ENCODE measurements around the gene LTBP3. TPM values are rescaled to one million over a fixed set of nuclear protein-coding genes. Genes with fewer than 3 reads are reported as not detected.
A peak's percentile ranks its signal among the peaks of the same experiment; 100 is the strongest.

The LTBP3 gene
- total and polyA plus RNA-seq, 2 of the 13 experiments (the other 11 are each of a cell fraction or from before 2014, with no cell fraction given) = 12.2 to 68.1 TPM

DNA sequence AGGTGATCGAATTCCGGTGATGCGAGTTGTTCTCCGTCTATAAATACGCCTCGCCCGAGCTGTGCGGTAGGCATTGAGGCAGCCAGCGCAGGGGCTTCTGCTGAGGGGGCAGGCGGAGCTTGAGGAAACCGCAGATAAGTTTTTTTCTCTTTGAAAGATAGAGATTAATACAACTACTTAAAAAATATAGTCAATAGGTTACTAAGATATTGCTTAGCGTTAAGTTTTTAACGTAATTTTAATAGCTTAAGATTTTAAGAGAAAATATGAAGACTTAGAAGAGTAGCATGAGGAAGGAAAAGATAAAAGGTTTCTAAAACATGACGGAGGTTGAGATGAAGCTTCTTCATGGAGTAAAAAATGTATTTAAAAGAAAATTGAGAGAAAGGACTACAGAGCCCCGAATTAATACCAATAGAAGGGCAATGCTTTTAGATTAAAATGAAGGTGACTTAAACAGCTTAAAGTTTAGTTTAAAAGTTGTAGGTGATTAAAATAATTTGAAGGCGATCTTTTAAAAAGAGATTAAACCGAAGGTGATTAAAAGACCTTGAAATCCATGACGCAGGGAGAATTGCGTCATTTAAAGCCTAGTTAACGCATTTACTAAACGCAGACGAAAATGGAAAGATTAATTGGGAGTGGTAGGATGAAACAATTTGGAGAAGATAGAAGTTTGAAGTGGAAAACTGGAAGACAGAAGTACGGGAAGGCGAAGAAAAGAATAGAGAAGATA, 59.0 kb downstream of the LTBP3 start, which contains the start of gene MALAT1 (continued):
- TF ChIP-seq TEAD3 (CRISPR knock-in tag; optimal IDR thresholded peaks at IDR 0.05; ENCODE audit: borderline replicate concordance) (peak; percentile 96), BRCA1 (CRISPR knock-in tag; IDR thresholded peaks at IDR 0.05) (no peak), SNAPC2 (CRISPR knock-in tag; IDR thresholded peaks at IDR 0.05) (0 out of 2 replicates have a peak, but pooled peaks have one; percentile 39), RAD51 (IDR thresholded peaks at IDR 0.05; ENCODE audit: borderline replicate concordance) (no peak), ZNF557 (CRISPR knock-in tag; IDR thresholded peaks at IDR 0.05) (no peak), SALL2 (CRISPR knock-in tag; IDR thresholded peaks at IDR 0.05) (no peak), ZNF235 (CRISPR knock-in tag; IDR thresholded peaks at IDR 0.05; ENCODE audit: borderline replicate concordance) (no peak), ZNF484 (CRISPR knock-in tag; IDR thresholded peaks at IDR 0.05; ENCODE audit: borderline replicate concordance, low read depth) (no peak), CC2D1A (CRISPR knock-in tag; IDR thresholded peaks at IDR 0.05) (no peak), PAWR (CRISPR knock-in tag; IDR thresholded peaks at IDR 0.05; ENCODE audit: borderline replicate concordance) (no peak), MEIS1 (CRISPR knock-in tag; IDR thresholded peaks at IDR 0.05; ENCODE audit: borderline replicate concordance) (no peak), PHF8 (CRISPR knock-in tag; IDR thresholded peaks at IDR 0.05) (peak; percentile 71), SAP130 (CRISPR knock-in tag; IDR thresholded peaks at IDR 0.05; ENCODE audit: low read depth) (peak; percentile 95), ZNF564 (CRISPR knock-in tag; IDR thresholded peaks at IDR 0.05) (0 out of 2 replicates have a peak, but pooled peaks have one; percentile 53), MYNN (CRISPR knock-in tag; IDR thresholded peaks at IDR 0.05; ENCODE audit: low read depth) (peak; percentile 52; the same call in 1 of the 2 replicates), ZNF883 (CRISPR knock-in tag; IDR thresholded peaks at IDR 0.05; ENCODE audit: not compliant biosample characterization) (no peak), JARID2 (CRISPR knock-in tag; IDR thresholded peaks at IDR 0.05; ENCODE audit: insufficient replicate concordance) (no peak), ZC3H4 (CRISPR knock-in tag; IDR thresholded peaks at IDR 0.05; ENCODE audit: borderline replicate concordance) (peak; percentile 94), TAF15 (IDR thresholded peaks at IDR 0.05; ENCODE audit: low read depth, low read length, poor library complexity, severe bottlenecking) (no peak)
- TF ChIP-seq, protein P1, sequence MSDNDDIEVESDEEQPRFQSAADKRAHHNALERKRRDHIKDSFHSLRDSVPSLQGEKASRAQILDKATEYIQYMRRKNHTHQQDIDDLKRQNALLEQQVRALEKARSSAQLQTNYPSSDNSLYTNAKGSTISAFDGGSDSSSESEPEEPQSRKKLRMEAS (IDR thresholded peaks at IDR 0.05) = peak; percentile 62
- TF ChIP-seq, protein P2, sequence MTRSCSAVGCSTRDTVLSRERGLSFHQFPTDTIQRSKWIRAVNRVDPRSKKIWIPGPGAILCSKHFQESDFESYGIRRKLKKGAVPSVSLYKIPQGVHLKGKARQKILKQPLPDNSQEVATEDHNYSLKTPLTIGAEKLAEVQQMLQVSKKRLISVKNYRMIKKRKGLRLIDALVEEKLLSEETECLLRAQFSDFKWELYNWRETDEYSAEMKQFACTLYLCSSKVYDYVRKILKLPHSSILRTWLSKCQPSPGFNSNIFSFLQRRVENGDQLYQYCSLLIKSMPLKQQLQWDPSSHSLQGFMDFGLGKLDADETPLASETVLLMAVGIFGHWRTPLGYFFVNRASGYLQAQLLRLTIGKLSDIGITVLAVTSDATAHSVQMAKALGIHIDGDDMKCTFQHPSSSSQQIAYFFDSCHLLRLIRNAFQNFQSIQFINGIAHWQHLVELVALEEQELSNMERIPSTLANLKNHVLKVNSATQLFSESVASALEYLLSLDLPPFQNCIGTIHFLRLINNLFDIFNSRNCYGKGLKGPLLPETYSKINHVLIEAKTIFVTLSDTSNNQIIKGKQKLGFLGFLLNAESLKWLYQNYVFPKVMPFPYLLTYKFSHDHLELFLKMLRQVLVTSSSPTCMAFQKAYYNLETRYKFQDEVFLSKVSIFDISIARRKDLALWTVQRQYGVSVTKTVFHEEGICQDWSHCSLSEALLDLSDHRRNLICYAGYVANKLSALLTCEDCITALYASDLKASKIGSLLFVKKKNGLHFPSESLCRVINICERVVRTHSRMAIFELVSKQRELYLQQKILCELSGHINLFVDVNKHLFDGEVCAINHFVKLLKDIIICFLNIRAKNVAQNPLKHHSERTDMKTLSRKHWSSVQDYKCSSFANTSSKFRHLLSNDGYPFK (CRISPR knock-in tag; IDR thresholded peaks at IDR 0.05; ENCODE audit: borderline replicate concordance) = no peak
- TF ChIP-seq, protein P3, sequence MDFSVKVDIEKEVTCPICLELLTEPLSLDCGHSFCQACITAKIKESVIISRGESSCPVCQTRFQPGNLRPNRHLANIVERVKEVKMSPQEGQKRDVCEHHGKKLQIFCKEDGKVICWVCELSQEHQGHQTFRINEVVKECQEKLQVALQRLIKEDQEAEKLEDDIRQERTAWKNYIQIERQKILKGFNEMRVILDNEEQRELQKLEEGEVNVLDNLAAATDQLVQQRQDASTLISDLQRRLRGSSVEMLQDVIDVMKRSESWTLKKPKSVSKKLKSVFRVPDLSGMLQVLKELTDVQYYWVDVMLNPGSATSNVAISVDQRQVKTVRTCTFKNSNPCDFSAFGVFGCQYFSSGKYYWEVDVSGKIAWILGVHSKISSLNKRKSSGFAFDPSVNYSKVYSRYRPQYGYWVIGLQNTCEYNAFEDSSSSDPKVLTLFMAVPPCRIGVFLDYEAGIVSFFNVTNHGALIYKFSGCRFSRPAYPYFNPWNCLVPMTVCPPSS (IDR thresholded peaks at IDR 0.05) = no peak
- TF ChIP-seq, protein P4, sequence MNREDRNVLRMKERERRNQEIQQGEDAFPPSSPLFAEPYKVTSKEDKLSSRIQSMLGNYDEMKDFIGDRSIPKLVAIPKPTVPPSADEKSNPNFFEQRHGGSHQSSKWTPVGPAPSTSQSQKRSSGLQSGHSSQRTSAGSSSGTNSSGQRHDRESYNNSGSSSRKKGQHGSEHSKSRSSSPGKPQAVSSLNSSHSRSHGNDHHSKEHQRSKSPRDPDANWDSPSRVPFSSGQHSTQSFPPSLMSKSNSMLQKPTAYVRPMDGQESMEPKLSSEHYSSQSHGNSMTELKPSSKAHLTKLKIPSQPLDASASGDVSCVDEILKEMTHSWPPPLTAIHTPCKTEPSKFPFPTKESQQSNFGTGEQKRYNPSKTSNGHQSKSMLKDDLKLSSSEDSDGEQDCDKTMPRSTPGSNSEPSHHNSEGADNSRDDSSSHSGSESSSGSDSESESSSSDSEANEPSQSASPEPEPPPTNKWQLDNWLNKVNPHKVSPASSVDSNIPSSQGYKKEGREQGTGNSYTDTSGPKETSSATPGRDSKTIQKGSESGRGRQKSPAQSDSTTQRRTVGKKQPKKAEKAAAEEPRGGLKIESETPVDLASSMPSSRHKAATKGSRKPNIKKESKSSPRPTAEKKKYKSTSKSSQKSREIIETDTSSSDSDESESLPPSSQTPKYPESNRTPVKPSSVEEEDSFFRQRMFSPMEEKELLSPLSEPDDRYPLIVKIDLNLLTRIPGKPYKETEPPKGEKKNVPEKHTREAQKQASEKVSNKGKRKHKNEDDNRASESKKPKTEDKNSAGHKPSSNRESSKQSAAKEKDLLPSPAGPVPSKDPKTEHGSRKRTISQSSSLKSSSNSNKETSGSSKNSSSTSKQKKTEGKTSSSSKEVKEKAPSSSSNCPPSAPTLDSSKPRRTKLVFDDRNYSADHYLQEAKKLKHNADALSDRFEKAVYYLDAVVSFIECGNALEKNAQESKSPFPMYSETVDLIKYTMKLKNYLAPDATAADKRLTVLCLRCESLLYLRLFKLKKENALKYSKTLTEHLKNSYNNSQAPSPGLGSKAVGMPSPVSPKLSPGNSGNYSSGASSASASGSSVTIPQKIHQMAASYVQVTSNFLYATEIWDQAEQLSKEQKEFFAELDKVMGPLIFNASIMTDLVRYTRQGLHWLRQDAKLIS (CRISPR knock-in tag; IDR thresholded peaks at IDR 0.05) = peak; percentile 99
